Measurements from ENCODE around the gene CUBN.

CUBN gene

GRCh38 chr10:16811765-16812164, 317.8 kb downstream of the CUBN start:
- DNase-seq, result no peak

GRCh38 chr10:16811292-16811691, 318.3 kb downstream of the CUBN start:
- DNase-seq, result no peak

GRCh38 chr10:16809074-16809718, 320.4 kb downstream of the CUBN start:
- no peak for DNase-seq

GRCh38 chr10:16804123-16804522, 325.5 kb downstream of the CUBN start:
- no peak for DNase-seq

- DNase-seq, result no peak
These were observed 326.1 kb downstream of the CUBN start for GRCh38 chr10:16803464-16803863.

GRCh38 chr10:16799621-16800020, 330.0 kb downstream of the CUBN start:
- DNase-seq, result no peak

GRCh38 chr10:16798571-16798970, 331.0 kb downstream of the CUBN start:
- no peak for DNase-seq

GRCh38 chr10:16795410-16796073, 334.1 kb downstream of the CUBN start:
- DNase-seq, result no peak

GRCh38 chr10:16794005-16794404, 335.6 kb downstream of the CUBN start:
- DNase-seq, result no peak

- no peak for DNase-seq
These were observed 336.9 kb downstream of the CUBN start for GRCh38 chr10:16792675-16793074.

GRCh38 chr10:16789765-16790164, 339.8 kb downstream of the CUBN start:
- no peak for DNase-seq

- no peak for DNase-seq
These were observed 340.4 kb downstream of the CUBN start for GRCh38 chr10:16789261-16789660.

GRCh38 chr10:16788778-16789177, 340.8 kb downstream of the CUBN start:
- DNase-seq, result no peak

- DNase-seq, result no peak
These were observed 341.5 kb downstream of the CUBN start for GRCh38 chr10:16788125-16788524.

GRCh38 chr10:16787361-16787791, 342.2 kb downstream of the CUBN start:
- no peak for DNase-seq

GRCh38 chr10:16780338-16780880, 349.2 kb downstream of the CUBN start:
- no peak for DNase-seq

GRCh38 chr10:16779384-16779915, 350.2 kb downstream of the CUBN start:
- DNase-seq, result no peak

- DNase-seq, result peak; percentile 67
These were observed 351.9 kb downstream of the CUBN start for GRCh38 chr10:16777473-16778370.

GRCh38 chr10:16776896-16777295, 352.7 kb downstream of the CUBN start:
- no peak for DNase-seq

All from NCI-H1436 (cell line).